Measurements from ENCODE around the gene NKX1-1. TPM values are rescaled to one million over a fixed set of nuclear protein-coding genes. Genes with fewer than 3 reads are reported as not detected.

Gene NKX1-1
- not detected for total RNA-seq

GRCh38 chr4:1406394-1406980 lies at the start of gene NKX1-1:
Gene NKX1-1, minus strand, starts transcription at chr4:1406442. Its CDS starts 0 bp downstream, at chr4:1406442.
- no peak within 1 kb of the TSS for H3K4me3 ChIP-seq
- intact Hi-C loops (cut with DNase I) = no loop called here
- H3K36me3 ChIP-seq = no peaks in the 10 kb centered on the region
- H3K27ac ChIP-seq = no peak within 1 kb of the TSS
- no peak for TF ChIP-seq POLR2A (IDR thresholded peaks at IDR 0.05)
- TF ChIP-seq, protein P1, sequence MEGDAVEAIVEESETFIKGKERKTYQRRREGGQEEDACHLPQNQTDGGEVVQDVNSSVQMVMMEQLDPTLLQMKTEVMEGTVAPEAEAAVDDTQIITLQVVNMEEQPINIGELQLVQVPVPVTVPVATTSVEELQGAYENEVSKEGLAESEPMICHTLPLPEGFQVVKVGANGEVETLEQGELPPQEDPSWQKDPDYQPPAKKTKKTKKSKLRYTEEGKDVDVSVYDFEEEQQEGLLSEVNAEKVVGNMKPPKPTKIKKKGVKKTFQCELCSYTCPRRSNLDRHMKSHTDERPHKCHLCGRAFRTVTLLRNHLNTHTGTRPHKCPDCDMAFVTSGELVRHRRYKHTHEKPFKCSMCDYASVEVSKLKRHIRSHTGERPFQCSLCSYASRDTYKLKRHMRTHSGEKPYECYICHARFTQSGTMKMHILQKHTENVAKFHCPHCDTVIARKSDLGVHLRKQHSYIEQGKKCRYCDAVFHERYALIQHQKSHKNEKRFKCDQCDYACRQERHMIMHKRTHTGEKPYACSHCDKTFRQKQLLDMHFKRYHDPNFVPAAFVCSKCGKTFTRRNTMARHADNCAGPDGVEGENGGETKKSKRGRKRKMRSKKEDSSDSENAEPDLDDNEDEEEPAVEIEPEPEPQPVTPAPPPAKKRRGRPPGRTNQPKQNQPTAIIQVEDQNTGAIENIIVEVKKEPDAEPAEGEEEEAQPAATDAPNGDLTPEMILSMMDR (IDR thresholded peaks at IDR 0.05) = no peak
- TF ChIP-seq POLR2AphosphoS5 (IDR thresholded peaks at IDR 0.05; ENCODE audit: insufficient read depth in 1 of 2, low read depth in 1 of 2) = no peak
- peaks cover 46% of the 10 kb centered on the region for H3K4me1 ChIP-seq
- DNase-seq (ENCODE audit: extremely low spot score in 2 of 2) = no peak
- H3K9me3 ChIP-seq = no peaks in the 10 kb centered on the region
- peaks cover 48% of the 10 kb centered on the region for H3K27me3 ChIP-seq

GRCh38 chr4:1453731-1454130 lies 47.5 kb upstream of the NKX1-1 start:
- H3K27me3 ChIP-seq = no peaks in the 10 kb centered on the region
- intact Hi-C loops (cut with DNase I) = no loop called here
- TF ChIP-seq POLR2AphosphoS5 (IDR thresholded peaks at IDR 0.05; ENCODE audit: insufficient read depth in 1 of 2, low read depth in 1 of 2) = no peak
- no peak for TF ChIP-seq POLR2A (IDR thresholded peaks at IDR 0.05)
- TF ChIP-seq, protein P1 (IDR thresholded peaks at IDR 0.05) = no peak

GRCh38 chr4:1452431-1453051 lies 46.3 kb upstream of the NKX1-1 start:
- no peak overlapping the region for H3K27ac ChIP-seq
- no peak for DNase-seq (ENCODE audit: extremely low spot score in 2 of 2)
- H3K27me3 ChIP-seq = no peaks in the 10 kb centered on the region
- no peaks in the 10 kb centered on the region for H3K4me1 ChIP-seq
- intact Hi-C loops (cut with DNase I) = no loop called here
- H3K9me3 ChIP-seq = no peaks in the 10 kb centered on the region
- no peaks in the 10 kb centered on the region for H3K36me3 ChIP-seq
- H3K4me3 ChIP-seq = no peak overlapping the region
- TF ChIP-seq POLR2AphosphoS5 (IDR thresholded peaks at IDR 0.05; ENCODE audit: insufficient read depth in 1 of 2, low read depth in 1 of 2) (no peak), POLR2A (IDR thresholded peaks at IDR 0.05) (no peak)
- TF ChIP-seq, protein P1 (IDR thresholded peaks at IDR 0.05) = no peak

More at GRCh38 chr4:1453731-1454130, 47.5 kb upstream of the NKX1-1 start:
- no peak overlapping the region for H3K27ac ChIP-seq
- no peak for DNase-seq (ENCODE audit: extremely low spot score in 2 of 2)
- no peaks in the 10 kb centered on the region for H3K9me3 ChIP-seq
- no peaks in the 10 kb centered on the region for H3K36me3 ChIP-seq
- H3K4me3 ChIP-seq = no peak overlapping the region
- no peaks in the 10 kb centered on the region for H3K4me1 ChIP-seq

DNA sequence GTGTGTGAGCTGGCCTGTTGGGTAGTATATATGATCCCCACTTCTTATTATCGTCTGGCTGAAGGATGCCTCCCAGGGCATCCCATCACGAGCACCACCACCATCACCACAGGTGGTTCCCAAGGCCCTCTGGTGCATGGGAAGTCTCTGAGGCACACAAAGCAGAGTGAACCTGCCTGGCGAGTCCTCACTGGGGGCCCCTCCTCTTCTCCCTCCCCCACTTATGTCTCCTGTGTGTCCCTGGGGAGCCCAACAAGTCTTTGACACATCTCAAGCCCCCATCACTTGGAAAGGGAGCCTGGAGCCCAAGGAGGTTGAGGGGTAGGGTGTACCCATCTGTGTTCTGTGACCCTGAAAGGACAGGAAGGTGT lies 45.5 kb upstream of the NKX1-1 start:
- TF ChIP-seq, protein P1 (IDR thresholded peaks at IDR 0.05) = no peak
- TF ChIP-seq POLR2AphosphoS5 (IDR thresholded peaks at IDR 0.05; ENCODE audit: insufficient read depth in 1 of 2, low read depth in 1 of 2) (no peak), POLR2A (IDR thresholded peaks at IDR 0.05) (no peak)
- Histone ChIP-seq H3K27ac (no peak overlapping the region), H3K27me3 (no peaks in the 10 kb centered on the region), H3K36me3 (no peaks in the 10 kb centered on the region), H3K9me3 (no peaks in the 10 kb centered on the region), H3K4me1 (no peaks in the 10 kb centered on the region), H3K4me3 (no peak overlapping the region)
- intact Hi-C loops (cut with DNase I) = no loop called here
- DNase-seq (ENCODE audit: extremely low spot score in 2 of 2) = no peak

DNA sequence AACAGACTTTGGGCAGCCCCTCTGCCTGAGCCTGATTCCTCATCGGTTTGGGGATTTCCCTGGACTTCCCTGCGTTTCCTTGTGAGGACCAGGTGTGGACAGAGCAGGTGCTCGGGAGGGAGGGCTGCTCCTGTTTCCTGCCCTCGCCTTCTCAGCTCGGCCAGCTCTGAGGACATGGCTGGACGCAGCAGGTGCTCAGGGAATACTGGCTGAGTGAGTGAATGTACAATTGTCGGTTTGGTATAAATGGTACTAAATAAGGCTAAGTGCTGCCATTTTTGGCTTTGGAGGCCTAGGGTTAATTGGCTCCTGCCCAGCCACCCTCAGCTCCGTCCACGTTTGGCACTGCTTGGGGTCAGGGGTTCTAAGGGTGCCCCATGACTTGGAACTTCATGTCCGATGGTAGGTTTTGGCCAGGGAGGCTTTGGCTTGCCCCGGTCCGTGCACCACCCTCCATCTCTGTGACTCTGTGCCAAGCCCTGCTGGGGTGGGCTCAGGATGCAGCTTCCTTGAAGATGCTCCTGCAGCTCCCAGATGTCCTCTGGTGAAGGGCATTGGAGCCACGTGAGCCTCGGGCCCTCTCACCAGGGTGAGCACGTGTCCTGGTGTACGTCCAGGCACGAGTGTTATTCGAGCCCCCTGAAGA lies 45.0 kb upstream of the NKX1-1 start:
- TF ChIP-seq POLR2AphosphoS5 (IDR thresholded peaks at IDR 0.05; ENCODE audit: insufficient read depth in 1 of 2, low read depth in 1 of 2) = no peak
- no peak for TF ChIP-seq POLR2A (IDR thresholded peaks at IDR 0.05)
- H3K4me3 ChIP-seq = no peak overlapping the region
- H3K27me3 ChIP-seq = no peaks in the 10 kb centered on the region
- H3K9me3 ChIP-seq = no peaks in the 10 kb centered on the region
- no peaks in the 10 kb centered on the region for H3K36me3 ChIP-seq
- DNase-seq (ENCODE audit: extremely low spot score in 2 of 2) = no peak
- intact Hi-C loops (cut with DNase I) = no loop called here
- H3K27ac ChIP-seq = no peak overlapping the region
- H3K4me1 ChIP-seq = no peaks in the 10 kb centered on the region
